A549 (cell line): ENCODE results near the gene CLTCL1. TPM values are rescaled to one million over a fixed set of nuclear protein-coding genes. Genes with fewer than 3 reads are reported as not detected.

Source experiments
- ATAC-seq, 2 experiments: fragments of 200-7000 bp in 1 of 2; fragments of >200 bp in 1 of 2; cut with Nextera tagmentation in 1 of 2; cut with Tn5 transposase in 1 of 2; 3 replicates each; pipeline versions ENCODE4 v1.8.0 to v1.9.1; 2018 to 2020; ENCODE audit warnings: mild to moderate bottlenecking in 1 of 2, moderate library complexity in 1 of 2
- CTCF ChIA-PET: fragments of 300-600 bp; sonication (Branson Sonifier 250); formaldehyde crosslinking; extraction: SDS; loops from one replicate; lab custom pipeline; 2021; ENCODE audit warnings: antibody characterized with exemption, inconsistent platforms; lab: Yijun Ruan, JAX
- POLR2A ChIA-PET: fragments of 350-600 bp; formaldehyde crosslinking; extraction: SDS; loops from one replicate; lab custom pipeline; 2021; ENCODE audit warnings: antibody characterized with exemption, inconsistent platforms; lab: Yijun Ruan, JAX
- DNase-seq, 2 experiments: peaks; one replicate each; pipeline versions ENCODE4 v3.0.0 to v3.0.0-alpha.2; 2011 to 2016; ENCODE audit warnings: low read depth in 1 of 2, low spot score in 1 of 2
- FAIRE-seq: peaks from 2 replicates; lab custom pipeline; 2011; peaks lifted over from hg19 to GRCh38; lab: Jason Lieb, UNC
- H3K27ac ChIP-seq, 2 experiments: fragments of >200 bp; sonication (Bioruptor Twin); formaldehyde crosslinking; 3 replicates each; pipeline ENCODE4 v1.5.1; 2016 to 2017
- H3K4me1 ChIP-seq: fragments of >200 bp; sonication (Bioruptor Twin); formaldehyde crosslinking; 3 replicates; pipeline ENCODE4 v1.6.1; 2016
- H3K4me2 ChIP-seq: fragments of >200 bp; sonication (Bioruptor Twin); formaldehyde crosslinking; 3 replicates; pipeline ENCODE4 v1.6.1; 2016
- H3K4me3 ChIP-seq: fragments of >200 bp; sonication (Bioruptor Twin); formaldehyde crosslinking; 3 replicates; pipeline ENCODE4 v1.5.1; 2016
- H3K9me3 ChIP-seq: fragments of >200 bp; sonication (Bioruptor Twin); formaldehyde crosslinking; 3 replicates; pipeline ENCODE4 v1.6.1; 2016
- BHLHE40 ChIP-seq: IDR thresholded peaks from 2 replicates; pipeline ENCODE4 v1.6.1; 2012; ENCODE audit warnings: low read depth, low read length, inconsistent platforms
- CBX2 ChIP-seq: fragments of 200-600 bp; sonication (generic); IDR thresholded peaks from 2 replicates; pipeline ENCODE4 v1.6.1; 2016; ENCODE audit warnings: low read depth, mild to moderate bottlenecking, borderline replicate concordance
- CBX8 ChIP-seq: fragments of 200-600 bp; sonication (generic); IDR thresholded peaks from 2 replicates; pipeline ENCODE4 v1.6.1; 2016
- CEBPB ChIP-seq, 2 experiments: fragments of >200 bp in 1 of 2; sonication (Bioruptor Twin) in 1 of 2; formaldehyde crosslinking in 1 of 2; IDR thresholded peaks; 2 replicates each; pipeline ENCODE4 v1.6.1; 2012 to 2016
- CHD2 ChIP-seq: fragments of 150-350 bp; IDR thresholded peaks from 2 replicates; pipeline ENCODE4 v1.6.1; 2014; ENCODE audit warnings: low read length; ENCODE audit not compliant: partially characterized antibody
- CHD4 ChIP-seq: fragments of 200-600 bp; sonication (generic); IDR thresholded peaks from 2 replicates; pipeline ENCODE4 v1.6.1; 2016; ENCODE audit warnings: antibody characterized with exemption, mild to moderate bottlenecking, borderline replicate concordance
- ELK1 ChIP-seq: fragments of 150-350 bp; IDR thresholded peaks from 2 replicates; pipeline ENCODE4 v1.6.1; 2014; ENCODE audit warnings: low read depth, mild to moderate bottlenecking, low read length
- EP300 ChIP-seq, 2 experiments: fragments of >200 bp; sonication (Bioruptor Twin); formaldehyde crosslinking; IDR thresholded peaks; 2 replicates in 1 of 2; 3 replicates in 1 of 2; pipeline ENCODE4 v1.6.1; 2016 to 2017
- FOXS1 ChIP-seq: fragments of 250-450 bp; sonication (Bioruptor Pico); IDR thresholded peaks from 2 replicates; pipeline ENCODE4 v1.5.0; 2020; ENCODE audit warnings: mild to moderate bottlenecking, moderate library complexity
- GATA3 ChIP-seq: IDR thresholded peaks from 2 replicates; pipeline ENCODE4 v1.6.1; 2012; ENCODE audit warnings: borderline replicate concordance
- HDAC2 ChIP-seq: fragments of 200-600 bp; sonication (generic); IDR thresholded peaks from 2 replicates; pipeline ENCODE4 v1.6.1; 2016
- HES2 ChIP-seq: fragments of >200 bp; sonication (Bioruptor Twin); formaldehyde crosslinking; IDR thresholded peaks from 2 replicates; pipeline ENCODE4 v1.6.1; 2016
- HOXA7 ChIP-seq: fragments of 250-450 bp; sonication (Bioruptor Pico); IDR thresholded peaks from 2 replicates; pipeline ENCODE4 v1.5.0; 2020; ENCODE audit warnings: mild to moderate bottlenecking, moderate library complexity
- JUNB ChIP-seq: fragments of >200 bp; sonication (Bioruptor Twin); formaldehyde crosslinking; IDR thresholded peaks from 2 replicates; pipeline ENCODE4 v1.6.1; 2016
- KDM1A ChIP-seq: fragments of 200-600 bp; sonication (generic); IDR thresholded peaks from 2 replicates; pipeline ENCODE4 v1.6.1; 2016; ENCODE audit warnings: low read depth, mild to moderate bottlenecking
- MAFK ChIP-seq: fragments of 450-650 bp; IDR thresholded peaks from 2 replicates; pipeline ENCODE4 v1.6.1; 2014; ENCODE audit not compliant: partially characterized antibody
- NFE2L2 ChIP-seq: fragments of 150-350 bp; conservative IDR thresholded peaks from 2 replicates; pipeline ENCODE4 v1.6.1; 2014; ENCODE audit warnings: low read length
- PBX3 ChIP-seq: IDR thresholded peaks from 2 replicates; pipeline ENCODE4 v1.6.1; 2012
- PHF8 ChIP-seq: fragments of 200-600 bp; sonication (generic); IDR thresholded peaks from 2 replicates; pipeline ENCODE4 v1.6.1; 2016; ENCODE audit warnings: low read depth, mild to moderate bottlenecking, antibody characterized with exemption, moderate library complexity, borderline replicate concordance
- POLR2AphosphoS2 ChIP-seq: conservative IDR thresholded peaks from 2 replicates; pipeline ENCODE4 v1.6.1; 2012; ENCODE audit warnings: low read length, improper control_type of control experiment, inconsistent platforms
- RCOR1 ChIP-seq: fragments of 150-350 bp; IDR thresholded peaks from 2 replicates; pipeline ENCODE4 v1.6.1; 2014; ENCODE audit warnings: antibody characterized with exemption, low read length, low read depth
- RNF2 ChIP-seq: fragments of 200-600 bp; sonication (generic); IDR thresholded peaks from 2 replicates; pipeline ENCODE4 v1.6.1; 2016; ENCODE audit warnings: low read depth, mild to moderate bottlenecking, antibody characterized with exemption, moderate library complexity, borderline replicate concordance
- SMC3 ChIP-seq: fragments of >200 bp; sonication (Bioruptor Twin); formaldehyde crosslinking; IDR thresholded peaks from 3 replicates; pipeline ENCODE4 v1.6.1; 2018; ENCODE audit warnings: inconsistent platforms
- SREBF2 ChIP-seq: fragments of 450-650 bp; IDR thresholded peaks from 2 replicates; pipeline ENCODE4 v1.6.1; 2014; ENCODE audit warnings: mild to moderate bottlenecking, moderate library complexity
- ZC3H11A ChIP-seq: fragments of 450-650 bp; IDR thresholded peaks from 2 replicates; pipeline ENCODE4 v1.6.1; 2014; ENCODE audit warnings: antibody characterized with exemption, mild to moderate bottlenecking
- ZFP36 ChIP-seq: fragments of 450-650 bp; IDR thresholded peaks from 2 replicates; pipeline ENCODE4 v1.6.1; 2014; ENCODE audit warnings: borderline replicate concordance; ENCODE audit not compliant: partially characterized antibody
- ZSCAN20 ChIP-seq: fragments of 250-450 bp; sonication (Bioruptor Pico); IDR thresholded peaks from 2 replicates; pipeline ENCODE4 v1.8.0; 2022; ENCODE audit warnings: mild to moderate bottlenecking, moderate library complexity
- WGBS: methylation state at CpG from one replicate; pipeline ENCODE4 v1.1.6; 2017; ENCODE audit errors: missing lambda C conversion rate; 5-methylcytosine and 5-hydroxymethylcytosine counted together
- polyA plus RNA-seq, 4 experiments: library from polyadenylated mRNA; depleted of rRNA in 3 of 4; stranded (reverse); fragments of >200 nt; fragmentation: RNase III in 1 of 4; extraction: RNeasy Plus Mini Kit Qiagen cat#74134 plus additional on column Dnase treatment in 1 of 4; gene quantifications; 2 replicates in 3 of 4; 3 replicates in 1 of 4; pipeline ENCODE4 v1.2.3, GENCODE V29; 2011 to 2017
- TF ChIP-seq, protein P1 (sequence below): fragments of >200 bp; sonication (Bioruptor Twin); formaldehyde crosslinking; IDR thresholded peaks from 3 replicates; pipeline ENCODE4 v1.5.1; 2016
- TF ChIP-seq, protein P2 (sequence below): IDR thresholded peaks from 2 replicates; pipeline ENCODE4 v1.6.1; 2012

CLTCL1 gene
- polyA plus RNA-seq, 2 of the 4 experiments (the other 2 are of a cell fraction) = 8.6 to 10.6 TPM

- no peak overlapping the region for H3K27ac ChIP-seq
- CTCF ChIA-PET = interaction anchor here (1.3 kb wide), 1 partner anchor 22 kb away, joined by 4 read pairs; no protein-coding TSS in a partner anchor
- ATAC-seq (no peak), DNase-seq (no peak), FAIRE-seq (no peak)
- no peak for TF ChIP-seq CBX2
- TF ChIP-seq CEBPB (IDR thresholded peaks at IDR 0.05) = no peak
- no peak for TF ChIP-seq HOXA7 (CRISPR knock-in tag)
- no peak for TF ChIP-seq JUNB
- no peak for TF ChIP-seq RNF2
- TF ChIP-seq SREBF2 = no peak
- TF ChIP-seq EP300 (IDR thresholded peaks at IDR 0.05) = no peak
- no peak for TF ChIP-seq CHD2
- TF ChIP-seq PHF8 = no peak
- no peak for TF ChIP-seq PBX3
- TF ChIP-seq MAFK = no peak
- TF ChIP-seq ZFP36 = no peak
- TF ChIP-seq KDM1A = no peak
- TF ChIP-seq GATA3 = no peak
- no peak for TF ChIP-seq CBX8
- TF ChIP-seq HES2 = no peak
- POLR2A ChIA-PET = no interaction called here
- no peak overlapping the region for H3K4me3 ChIP-seq
- no peaks in the 10 kb centered on the region for H3K9me3 ChIP-seq
- 93% methylated on average over 23 of the region's 23 CpGs for WGBS
- no peaks in the 10 kb centered on the region for H3K4me1 ChIP-seq
- H3K4me2 ChIP-seq = no peak overlapping the region
Measured at GRCh38 chr22:19201130-19201868, 90.2 kb downstream of the CLTCL1 start.

- CTCF ChIA-PET = interaction anchor here (0.5 to 2.8 kb wide), 3 partner anchors 16 to 71 kb away, joined by 4 to 7 read pairs (median 4); no protein-coding TSS in a partner anchor
- ATAC-seq = no peak
- no peak overlapping the region for H3K4me2 ChIP-seq
- 79% methylated on average over 8 of the region's 8 CpGs for WGBS
- POLR2A ChIA-PET = no interaction called here
- no peaks in the 10 kb centered on the region for H3K4me1 ChIP-seq
- no peak overlapping the region for H3K27ac ChIP-seq
- DNase-seq = no peak
- TF ChIP-seq HDAC2 = no peak
- TF ChIP-seq NFE2L2 = no peak
- TF ChIP-seq ZC3H11A = no peak
- no peak for TF ChIP-seq HOXA7 (CRISPR knock-in tag)
- TF ChIP-seq SMC3 = no peak
- no peak for TF ChIP-seq CHD4
- no peak for TF ChIP-seq BHLHE40
- no peak for TF ChIP-seq SREBF2
- TF ChIP-seq, protein P1, sequence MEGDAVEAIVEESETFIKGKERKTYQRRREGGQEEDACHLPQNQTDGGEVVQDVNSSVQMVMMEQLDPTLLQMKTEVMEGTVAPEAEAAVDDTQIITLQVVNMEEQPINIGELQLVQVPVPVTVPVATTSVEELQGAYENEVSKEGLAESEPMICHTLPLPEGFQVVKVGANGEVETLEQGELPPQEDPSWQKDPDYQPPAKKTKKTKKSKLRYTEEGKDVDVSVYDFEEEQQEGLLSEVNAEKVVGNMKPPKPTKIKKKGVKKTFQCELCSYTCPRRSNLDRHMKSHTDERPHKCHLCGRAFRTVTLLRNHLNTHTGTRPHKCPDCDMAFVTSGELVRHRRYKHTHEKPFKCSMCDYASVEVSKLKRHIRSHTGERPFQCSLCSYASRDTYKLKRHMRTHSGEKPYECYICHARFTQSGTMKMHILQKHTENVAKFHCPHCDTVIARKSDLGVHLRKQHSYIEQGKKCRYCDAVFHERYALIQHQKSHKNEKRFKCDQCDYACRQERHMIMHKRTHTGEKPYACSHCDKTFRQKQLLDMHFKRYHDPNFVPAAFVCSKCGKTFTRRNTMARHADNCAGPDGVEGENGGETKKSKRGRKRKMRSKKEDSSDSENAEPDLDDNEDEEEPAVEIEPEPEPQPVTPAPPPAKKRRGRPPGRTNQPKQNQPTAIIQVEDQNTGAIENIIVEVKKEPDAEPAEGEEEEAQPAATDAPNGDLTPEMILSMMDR = no peak
- no peak for TF ChIP-seq MAFK
- TF ChIP-seq FOXS1 (CRISPR knock-in tag) = no peak
- no peak for TF ChIP-seq POLR2AphosphoS2
- no peak for TF ChIP-seq RCOR1
- TF ChIP-seq ELK1 = no peak
- TF ChIP-seq, protein P2, sequence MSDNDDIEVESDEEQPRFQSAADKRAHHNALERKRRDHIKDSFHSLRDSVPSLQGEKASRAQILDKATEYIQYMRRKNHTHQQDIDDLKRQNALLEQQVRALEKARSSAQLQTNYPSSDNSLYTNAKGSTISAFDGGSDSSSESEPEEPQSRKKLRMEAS = no peak
- TF ChIP-seq ZSCAN20 (CRISPR knock-in tag) = no peak
- no peak for TF ChIP-seq GATA3
- no peak overlapping the region for H3K4me3 ChIP-seq
- H3K9me3 ChIP-seq = no peaks in the 10 kb centered on the region
- no peak for FAIRE-seq
Measured at GRCh38 chr22:19199479-19199878, 92.0 kb downstream of the CLTCL1 start.
